Measurements from ENCODE around the gene PCDH9.

DNA sequence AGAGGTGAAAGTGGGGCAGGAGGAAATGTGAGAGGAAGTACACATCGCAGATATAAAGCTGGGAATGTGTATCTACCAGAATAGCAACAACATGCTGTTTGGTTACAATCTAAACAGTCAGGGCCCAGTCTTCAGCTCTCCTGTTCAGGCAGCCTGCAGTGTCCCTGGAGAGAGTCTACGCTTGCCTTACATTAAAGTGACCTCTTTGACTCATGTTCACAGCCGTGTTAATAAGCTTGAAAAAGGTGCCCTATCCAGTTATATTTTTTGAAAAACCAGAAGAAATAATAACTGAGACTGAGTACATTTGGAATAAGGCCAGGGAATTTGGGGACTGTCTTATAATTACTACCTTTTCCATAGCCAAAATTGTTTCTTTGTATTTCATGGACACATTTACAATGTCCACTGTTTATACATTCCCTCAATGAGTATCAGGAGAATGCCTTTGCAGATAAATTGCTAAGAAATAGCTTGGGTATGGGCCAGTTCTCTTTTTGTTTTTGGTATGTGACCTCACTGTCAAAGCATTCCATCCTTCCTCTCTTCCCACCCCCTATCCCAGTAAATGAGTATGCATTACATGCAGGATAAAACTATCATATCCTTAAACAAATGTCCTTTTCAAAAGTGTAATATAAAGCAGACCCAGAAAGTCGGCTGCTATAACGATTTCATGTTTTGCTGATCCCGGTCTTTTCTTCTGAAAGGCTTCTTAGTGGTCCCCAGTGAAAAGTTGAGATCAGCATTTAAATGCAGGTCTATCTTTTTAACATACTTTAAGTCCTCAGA is 82.6 kb downstream of the PCDH9 start:
- no peak for TF ChIP-seq EZH2 (IDR thresholded peaks at IDR 0.05; ENCODE audit: insufficient read depth, low read length)
- TF ChIP-seq, protein P1, sequence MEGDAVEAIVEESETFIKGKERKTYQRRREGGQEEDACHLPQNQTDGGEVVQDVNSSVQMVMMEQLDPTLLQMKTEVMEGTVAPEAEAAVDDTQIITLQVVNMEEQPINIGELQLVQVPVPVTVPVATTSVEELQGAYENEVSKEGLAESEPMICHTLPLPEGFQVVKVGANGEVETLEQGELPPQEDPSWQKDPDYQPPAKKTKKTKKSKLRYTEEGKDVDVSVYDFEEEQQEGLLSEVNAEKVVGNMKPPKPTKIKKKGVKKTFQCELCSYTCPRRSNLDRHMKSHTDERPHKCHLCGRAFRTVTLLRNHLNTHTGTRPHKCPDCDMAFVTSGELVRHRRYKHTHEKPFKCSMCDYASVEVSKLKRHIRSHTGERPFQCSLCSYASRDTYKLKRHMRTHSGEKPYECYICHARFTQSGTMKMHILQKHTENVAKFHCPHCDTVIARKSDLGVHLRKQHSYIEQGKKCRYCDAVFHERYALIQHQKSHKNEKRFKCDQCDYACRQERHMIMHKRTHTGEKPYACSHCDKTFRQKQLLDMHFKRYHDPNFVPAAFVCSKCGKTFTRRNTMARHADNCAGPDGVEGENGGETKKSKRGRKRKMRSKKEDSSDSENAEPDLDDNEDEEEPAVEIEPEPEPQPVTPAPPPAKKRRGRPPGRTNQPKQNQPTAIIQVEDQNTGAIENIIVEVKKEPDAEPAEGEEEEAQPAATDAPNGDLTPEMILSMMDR (IDR thresholded peaks at IDR 0.05; ENCODE audit: insufficient read depth, low read depth, low read length): no peak

Measured in astrocyte (in vitro differentiated cells and primary cell).